Myocyte (in vitro differentiated cells): ENCODE results near the gene NKX1-1. TPM values are rescaled to one million over a fixed set of nuclear protein-coding genes. Genes with fewer than 3 reads are reported as not detected.
A peak's percentile ranks its signal among the peaks of the same experiment; 100 is the strongest.
"Not testable (repeated sequence)": the region's sequence is repeated elsewhere in the genome, so short reads cannot be mapped to it uniquely, and the experiment has no call there.

ENCODE experiments used
- DNase-seq: peaks from one replicate; pipeline ENCODE4 v3.0.0-alpha.2; 2012; ENCODE audit warnings: low read depth
- total RNA-seq: library from RNA; depleted of rRNA; stranded (reverse); fragments of >200 nt; gene quantifications from 2 replicates; pipeline ENCODE4 v1.2.3, GENCODE V29; 2014

Gene NKX1-1
- total RNA-seq, 1 donor from 2014 or later, result not detected

DNA sequence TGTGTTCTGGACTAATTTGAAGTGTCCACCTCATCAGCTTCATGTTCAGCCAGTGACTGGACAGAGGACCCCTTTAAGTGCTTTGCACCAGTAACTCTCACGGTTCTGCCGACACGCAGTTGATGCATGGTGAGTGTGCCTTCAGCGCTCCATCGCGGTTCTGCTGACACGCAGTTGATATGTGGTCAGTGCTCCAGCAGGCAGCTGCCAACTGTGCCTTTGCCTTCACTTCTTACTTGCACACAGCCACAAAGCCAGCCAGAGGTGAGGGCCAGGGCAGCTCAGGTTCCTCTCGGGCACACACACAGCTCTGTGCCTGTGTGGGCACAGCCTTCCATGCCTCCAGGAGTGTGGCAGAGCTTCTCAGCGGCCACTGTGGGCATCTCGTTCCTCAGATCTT is 12.4 kb downstream of the NKX1-1 start:
- no peak for DNase-seq

DNA sequence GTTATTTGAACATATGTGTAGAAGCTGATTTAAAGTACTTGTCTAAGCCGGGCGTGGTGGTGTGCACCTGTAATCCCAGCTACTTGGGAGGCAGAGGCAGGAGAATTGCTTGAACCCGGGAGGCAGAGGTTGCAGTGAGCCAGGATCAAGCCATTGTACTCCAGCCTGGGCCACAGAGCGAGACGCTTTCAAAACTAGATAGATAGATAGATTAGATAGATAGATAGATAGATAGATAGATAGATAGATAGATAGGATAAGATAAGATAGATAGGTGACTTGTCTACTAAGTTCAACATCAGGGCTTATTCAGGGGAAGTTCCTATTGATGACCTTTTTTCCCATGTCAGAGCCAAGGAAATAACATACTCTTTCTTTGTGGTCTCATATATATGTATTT is 12.9 kb downstream of the NKX1-1 start:
- not testable (repeated sequence) for DNase-seq

DNA sequence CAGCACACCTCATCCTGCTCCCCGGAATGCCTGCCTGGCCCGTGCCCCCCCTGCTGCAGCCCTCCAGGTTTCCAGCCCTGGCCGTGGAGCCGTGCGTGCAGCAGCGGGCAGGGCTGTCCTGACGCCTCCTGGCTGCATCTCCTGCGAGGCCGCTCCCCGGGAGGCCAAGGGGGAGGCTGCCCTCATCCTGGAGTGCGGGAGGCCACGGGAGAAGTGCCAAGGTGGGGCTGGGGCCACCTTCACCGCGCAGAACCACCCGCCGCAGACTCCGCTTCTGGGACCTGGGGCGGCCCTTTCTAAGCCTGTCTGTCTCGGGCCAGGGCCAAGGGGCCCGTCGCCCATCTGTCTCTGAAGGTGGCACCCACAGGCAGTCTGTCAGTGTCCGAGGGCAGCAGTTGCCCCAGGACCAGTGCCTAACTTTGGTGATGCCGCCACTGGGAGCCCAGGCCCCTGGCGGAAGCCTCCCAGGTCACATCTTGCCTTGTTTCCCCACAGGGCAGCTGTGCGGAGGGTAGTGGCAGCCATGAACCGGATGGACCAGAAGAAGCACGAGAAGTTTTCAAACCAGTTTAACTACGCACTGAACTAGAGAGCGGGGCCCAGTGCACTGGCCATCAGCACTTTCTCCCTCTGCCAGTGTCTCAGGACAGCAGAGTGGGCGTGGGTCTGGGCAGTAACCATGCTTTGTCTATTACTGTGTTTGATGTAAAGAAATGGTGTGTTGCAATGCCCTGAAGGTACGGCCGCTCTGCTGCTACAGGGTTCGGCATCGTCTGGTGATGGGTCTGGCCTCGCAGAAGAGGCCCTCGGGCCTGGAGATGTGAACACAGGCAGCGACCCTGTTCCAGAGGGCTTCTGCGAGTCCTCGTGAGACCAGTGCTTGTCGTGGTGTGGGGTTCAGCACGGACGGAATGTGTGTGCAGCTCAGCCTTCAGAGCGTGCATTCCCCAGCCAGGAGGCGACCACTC is 20.6 kb downstream of the NKX1-1 start:
- no peak for DNase-seq

DNA sequence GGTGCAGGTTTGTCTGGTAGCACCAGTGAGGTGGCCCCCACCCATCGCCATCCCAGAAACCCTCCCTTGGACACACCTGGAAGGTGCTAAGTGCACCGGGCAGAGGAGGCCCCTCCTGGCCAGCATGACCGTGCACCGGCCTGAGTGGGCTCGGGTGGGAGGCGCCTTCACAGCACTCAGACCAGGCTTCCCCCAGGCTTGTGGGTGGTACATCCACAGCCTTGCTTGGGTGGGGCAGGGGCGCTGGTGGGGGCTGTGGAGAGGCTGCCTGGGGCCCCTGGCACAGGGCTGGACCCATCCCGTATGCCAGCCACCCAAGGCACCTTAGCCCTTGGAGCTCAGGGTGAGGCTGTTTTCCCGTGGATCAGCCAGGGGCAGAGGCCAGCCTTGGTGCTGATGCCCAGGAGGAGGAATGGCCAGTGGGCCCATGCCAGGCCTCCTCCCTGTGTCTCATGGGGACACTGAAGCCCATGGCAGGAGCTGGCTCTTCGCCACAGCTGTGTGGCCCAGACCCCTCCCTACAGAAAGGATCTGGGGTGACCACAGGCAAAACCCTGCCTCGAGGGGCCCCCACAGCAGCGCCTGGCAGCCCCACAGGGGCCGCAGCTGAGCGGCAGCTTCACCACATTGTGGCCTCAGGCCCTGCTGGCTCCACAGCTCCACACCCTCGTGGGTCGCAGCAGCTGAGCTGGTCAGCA is 21.4 kb downstream of the NKX1-1 start:
- peak; percentile 68 for DNase-seq

DNA sequence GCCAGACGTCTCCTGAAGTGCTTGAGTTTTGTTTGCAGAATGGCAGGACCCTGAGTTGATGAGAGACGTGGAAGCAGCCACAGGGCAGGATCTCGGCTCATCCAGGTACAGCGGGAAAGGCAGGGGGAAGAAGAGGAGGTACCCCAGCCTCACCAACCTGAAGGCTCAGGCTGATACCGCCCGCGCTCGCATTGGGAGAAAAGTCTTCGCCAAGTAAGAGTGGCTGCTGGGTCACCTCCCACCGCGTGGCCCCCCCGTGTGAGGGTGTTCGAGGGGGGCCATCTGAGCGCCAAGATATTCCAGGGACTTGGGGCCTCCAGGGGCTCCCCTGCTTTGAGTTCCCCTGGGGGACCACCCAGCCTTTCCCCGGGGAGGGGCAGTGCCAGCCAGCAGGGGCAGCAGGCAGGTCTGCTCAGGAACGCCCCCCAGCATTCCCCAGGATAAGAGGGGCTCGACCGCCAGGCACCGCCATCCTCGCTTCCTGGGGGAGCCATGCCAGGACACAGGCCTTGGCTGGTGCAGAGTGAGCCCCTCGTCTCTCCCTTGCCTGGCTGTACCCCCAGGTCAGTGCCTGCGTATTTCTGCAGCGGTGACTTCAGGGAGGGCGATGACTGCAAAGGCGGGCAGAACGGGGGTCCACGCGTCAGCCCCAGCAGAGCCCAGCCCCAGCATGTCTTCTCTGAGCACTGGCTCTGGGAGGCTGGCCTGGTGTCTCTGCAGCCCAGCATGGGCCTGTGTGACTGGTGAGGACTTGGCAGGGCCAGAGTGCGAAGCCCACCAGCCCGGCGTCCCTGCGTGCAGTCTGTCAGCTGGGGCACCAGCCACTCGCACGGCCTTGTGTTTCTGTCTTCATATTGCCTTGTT is 22.3 kb downstream of the NKX1-1 start:
- DNase-seq, result no peak

DNA sequence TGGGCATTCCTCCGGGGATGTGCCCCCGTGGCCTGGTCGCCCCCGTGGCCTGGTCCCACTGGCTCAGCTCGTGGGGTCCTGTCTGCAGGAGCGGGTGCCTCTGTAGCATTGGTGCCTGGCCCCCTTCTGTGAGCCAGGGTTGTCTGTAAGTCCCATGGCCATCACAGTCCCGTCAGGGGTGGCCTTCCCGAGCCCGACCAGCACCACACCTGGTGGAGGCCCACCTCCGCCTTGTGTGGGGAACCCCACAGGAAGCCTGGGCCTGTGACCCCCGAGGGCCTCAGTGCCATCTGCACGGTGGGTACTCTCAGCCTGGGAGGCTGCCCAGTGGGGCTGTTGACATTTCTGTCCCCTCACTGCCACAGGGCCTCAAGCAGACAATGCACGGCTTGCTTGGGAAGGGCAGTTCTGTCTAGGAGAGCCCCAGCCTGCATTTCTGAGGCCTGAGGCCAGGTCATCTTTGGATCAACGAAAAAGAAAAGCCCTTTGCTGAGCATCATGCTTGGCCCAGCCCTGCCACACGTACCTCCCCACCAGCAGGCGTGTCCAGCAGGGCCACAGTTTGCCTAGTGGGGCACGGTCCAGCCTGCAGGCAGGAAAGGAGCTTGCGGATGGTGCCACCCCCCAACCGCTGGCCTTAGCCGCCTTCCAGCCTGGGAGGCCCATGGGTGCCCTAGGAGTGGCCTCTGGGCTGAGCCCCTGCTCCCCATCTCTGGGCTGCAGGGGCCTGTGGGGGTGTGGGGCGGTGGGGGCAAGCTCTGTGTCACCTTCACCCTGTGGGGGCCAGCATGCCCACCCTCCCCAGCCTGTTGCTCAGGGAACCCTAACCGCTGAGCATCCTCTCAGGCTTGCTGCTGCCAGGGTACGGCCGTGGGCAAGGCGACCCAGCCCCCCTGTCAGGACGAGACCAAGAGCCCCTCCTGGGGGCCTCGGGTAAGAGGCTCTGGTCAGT is 23.2 kb downstream of the NKX1-1 start:
- DNase-seq, result no peak

DNA sequence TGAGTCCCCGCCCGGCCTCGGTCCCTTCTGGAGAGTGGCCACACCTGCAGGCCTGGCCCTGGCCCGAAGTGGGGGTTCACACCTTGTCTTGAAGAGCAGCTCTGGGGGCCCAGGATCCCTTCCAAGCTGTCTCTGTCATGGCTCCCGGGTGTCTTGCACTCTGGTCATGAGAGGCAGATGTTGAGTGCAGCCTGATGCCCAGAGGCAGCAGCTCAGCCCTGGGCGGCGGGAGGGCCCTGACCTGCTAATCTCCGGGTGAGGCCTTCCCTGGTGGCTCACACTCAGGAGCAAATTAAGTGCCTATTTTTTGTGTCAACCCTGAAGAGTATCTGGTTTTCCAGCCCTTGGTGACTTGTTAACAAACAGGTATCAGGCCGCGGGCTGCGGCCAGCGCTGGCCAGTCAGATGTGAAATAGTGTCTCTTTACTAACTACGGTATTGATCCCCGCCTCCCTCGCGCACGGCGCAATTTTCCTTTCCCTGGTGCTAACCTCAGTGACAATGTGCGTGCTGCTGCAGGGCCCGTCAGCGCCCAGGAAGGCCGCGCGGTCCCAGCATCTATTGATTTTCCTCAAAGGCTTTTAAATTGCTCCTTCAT is 24.2 kb downstream of the NKX1-1 start:
- DNase-seq, result no peak

DNA sequence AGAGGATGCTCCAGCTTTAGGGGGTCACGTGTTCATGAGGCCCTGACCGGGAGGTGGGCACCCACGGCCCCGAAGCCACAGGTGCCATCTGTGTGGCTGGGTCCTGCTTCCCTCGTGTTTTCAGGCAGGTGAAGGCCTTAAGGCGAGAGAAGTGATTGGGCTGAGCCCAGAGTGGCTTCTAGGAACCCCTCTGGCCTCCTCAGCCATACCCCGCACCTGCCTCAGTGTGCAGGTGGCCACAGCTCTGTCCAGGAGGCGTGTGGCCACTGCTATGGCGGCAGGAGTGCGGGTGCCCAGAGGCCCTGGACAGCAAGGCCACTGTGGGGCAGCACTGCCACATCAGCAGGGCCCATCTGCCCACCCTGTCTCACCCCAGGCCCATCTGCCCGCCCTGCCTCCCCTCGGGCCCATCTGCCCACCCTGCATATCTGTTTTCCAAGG is 25.0 kb downstream of the NKX1-1 start:
- DNase-seq, result no peak

DNA sequence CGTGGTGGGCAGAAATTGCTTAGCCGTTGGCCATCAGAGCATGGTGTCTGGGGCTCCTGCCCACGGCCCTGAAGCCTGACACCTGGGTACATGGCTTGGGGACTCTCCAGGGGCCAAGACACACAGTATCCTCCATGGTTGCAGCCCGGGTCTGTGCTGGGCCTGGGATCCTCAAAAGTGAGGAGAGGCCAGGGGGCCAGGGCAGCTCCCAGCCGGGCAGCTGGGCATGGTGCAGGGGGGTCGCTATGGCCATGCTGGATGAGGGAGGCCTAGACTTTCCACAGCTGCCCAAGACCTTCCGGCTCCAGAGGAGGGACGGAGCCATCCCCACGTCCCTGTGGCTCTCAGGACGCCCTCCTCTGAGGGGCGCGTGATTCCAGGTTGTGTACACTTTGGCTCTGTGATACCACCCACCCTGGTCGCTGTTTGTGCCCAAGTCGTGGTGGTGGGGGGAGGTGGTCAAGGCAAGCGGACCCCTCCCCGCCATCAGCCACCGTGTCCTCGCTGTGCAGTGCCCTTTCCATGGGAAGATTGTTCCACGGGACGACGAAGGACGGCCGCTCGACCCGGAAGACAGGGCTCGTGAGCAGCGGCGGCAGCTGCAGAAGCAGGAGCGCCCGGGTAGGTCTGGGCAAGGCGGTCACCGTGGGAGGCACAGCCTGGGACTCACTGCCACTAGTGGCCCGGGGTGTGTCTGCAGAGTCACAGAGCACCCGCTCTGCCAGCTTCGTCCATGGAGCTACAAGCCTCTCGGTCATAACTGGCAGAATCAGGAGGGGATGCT is 25.7 kb downstream of the NKX1-1 start:
- DNase-seq, result no peak

DNA sequence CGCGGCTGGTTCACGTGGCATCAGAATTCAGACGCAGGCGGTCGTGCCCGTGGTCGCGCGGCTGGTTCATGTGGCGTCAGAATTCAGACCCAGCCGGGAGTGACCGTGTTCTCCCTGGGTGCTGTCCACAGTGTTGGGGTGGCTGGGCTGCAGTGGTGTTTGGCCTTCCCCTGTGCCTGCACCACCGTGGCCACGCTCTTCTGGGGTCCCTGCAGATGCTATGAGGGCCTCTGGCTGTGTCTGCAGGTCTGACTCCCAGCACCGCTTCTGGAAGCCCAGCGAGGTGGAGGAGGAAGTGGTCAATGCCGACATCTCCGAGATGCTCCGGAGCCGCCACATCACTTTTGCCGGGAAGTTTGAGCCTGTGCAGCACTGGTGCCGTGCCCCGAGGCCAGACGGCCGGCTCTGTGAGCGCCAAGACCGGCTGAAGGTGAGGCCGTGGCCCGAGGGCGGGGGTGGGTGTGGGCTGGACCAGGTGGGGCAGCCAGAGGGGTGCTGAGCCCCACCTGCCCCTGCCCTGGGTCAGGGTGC is 26.4 kb downstream of the NKX1-1 start:
- no peak for DNase-seq

DNA sequence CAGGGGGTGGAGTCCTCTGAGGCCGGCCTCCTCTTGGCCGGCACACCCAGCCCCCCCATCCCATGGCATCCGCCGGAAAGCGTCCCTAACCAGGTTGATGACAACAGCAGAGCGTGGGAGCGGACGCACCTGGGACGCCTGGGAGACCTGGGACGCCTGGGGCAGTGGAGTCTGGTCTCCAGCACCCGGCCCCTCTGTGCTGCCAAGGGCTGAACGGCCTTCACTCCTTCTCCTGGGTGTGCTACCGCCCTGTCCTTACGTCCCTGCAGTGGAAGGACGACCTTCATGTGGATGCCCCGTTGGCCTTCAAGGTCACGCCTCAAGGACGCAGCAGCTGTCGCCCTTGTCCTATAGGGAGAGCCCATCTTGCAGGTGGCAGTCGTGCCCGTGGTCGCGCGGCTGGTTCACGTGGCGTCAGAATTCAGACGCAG is 26.9 kb downstream of the NKX1-1 start:
- no peak for DNase-seq

DNA sequence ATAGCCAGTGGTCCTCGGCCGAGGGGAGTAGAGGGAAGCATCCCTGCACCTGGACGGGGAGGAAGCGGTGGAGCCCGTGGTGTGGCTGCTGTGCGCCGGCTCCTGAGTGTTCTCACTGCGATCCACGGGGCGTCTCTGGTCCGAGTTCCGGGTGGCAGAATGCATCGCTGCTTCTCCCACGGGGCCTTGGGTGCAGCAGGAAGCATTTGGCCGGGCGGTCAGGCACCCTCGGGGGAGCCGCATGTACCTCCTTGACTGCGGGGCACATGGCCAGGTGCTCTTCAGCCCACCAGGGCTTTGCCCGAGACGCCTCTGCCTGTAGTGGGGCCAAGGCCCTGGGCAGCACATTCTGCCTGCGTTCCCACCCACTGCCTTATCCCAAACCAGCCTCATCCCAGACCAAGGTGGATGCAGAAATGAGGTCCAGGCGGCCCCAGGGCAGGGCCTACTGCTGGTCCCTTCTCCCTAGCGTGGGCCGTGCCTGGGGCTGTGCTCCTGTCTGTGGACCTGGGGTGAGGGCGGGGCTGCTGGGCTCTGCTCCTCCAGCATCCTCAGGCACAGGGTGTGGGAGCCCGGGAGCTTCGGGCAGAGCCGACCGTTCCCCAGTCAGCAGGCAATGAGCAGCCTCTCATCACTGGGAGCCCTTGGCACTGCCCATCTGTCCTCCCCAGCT is 27.5 kb downstream of the NKX1-1 start:
- no peak for DNase-seq

DNA sequence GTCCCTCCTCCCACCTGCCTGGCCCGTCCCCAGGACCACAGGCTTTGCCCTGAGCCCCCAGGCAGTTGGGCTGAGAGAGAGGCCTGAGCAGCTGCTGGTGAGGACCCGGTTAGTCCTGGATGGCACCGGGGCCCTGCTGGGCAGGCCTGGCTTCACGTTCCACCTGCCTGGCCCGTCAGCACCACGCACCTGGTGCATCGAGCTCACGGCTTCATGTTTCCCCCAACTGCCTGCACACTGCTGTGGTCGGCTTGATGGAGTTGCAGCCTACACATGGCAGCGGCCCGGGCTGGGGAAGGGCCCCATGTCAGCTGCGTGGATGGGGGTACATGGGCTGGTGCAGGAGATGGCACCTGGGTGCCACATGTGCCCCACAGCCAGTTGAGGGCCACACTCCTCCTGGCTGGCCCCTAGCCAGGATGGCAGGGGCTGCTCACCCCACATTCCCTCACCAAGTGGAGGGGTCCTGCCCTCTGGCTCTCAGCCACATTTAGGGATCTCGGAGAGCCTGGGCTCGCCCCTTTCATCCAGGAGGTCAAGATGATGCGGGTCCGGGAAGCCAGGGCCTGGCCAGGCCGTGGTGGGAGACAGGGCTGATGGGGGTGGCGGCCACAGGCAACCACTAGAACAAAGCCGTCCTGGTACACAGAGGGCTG is 28.5 kb downstream of the NKX1-1 start:
- DNase-seq, result no peak

DNA sequence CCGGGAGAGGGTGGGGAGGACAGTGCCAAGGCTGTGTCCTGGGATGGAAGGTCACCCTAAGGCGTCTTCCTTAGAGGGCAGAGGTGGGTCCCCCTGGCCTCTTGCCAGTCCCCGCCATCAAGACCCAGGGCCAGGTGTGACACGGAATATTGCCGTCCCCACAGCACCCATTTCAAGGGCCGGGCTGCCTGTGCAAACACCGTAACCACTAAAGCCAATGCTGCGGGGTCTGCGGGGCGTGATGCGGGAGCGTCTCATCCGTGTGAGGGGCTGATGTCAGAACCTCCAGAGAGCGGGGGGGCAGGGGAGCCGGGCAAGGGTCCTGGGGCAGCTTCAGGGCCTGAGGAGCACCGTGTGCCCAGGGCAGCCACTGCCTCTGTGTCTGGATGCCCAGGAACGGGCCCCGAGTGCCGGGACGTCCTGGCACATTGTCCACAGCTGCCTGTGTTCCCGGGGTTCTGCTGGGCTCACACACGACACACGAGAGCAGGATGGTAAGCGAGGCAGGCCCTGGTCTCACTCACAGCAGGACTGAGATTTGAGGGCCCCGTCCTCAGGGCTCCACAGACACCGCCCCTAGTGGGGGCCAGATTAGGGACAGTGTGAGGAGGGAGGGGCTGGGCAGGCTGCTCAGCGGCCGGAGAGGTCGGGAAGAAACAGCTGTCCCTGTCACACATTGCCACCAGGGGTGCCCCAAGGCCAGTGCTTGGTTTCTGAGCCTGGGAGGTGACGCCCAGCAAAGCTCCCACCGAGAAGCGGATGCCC is 29.2 kb downstream of the NKX1-1 start:
- DNase-seq, result peak; percentile 59

DNA sequence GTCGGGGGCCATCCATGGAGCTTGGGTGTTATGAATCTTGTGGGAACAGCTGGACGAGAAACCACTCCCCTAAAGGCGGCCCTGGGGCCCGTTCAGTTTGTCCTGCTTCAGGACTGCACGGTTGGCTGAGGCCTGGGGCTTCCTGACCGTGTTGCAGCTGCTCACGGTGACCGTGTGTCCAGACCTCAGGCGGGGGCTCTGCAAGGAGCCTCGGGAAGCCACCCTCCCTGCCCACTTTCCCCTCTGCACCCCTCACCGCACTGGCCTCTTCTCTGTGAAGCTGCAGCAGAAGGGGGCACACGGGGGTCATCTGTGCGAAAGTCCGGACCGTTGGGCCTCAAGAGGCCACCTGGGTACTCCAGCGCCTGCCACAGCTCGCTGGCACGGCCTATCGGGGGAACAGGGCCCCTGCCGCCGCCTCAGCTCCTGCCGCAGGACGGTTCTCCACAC is 29.8 kb downstream of the NKX1-1 start:
- no peak for DNase-seq

DNA sequence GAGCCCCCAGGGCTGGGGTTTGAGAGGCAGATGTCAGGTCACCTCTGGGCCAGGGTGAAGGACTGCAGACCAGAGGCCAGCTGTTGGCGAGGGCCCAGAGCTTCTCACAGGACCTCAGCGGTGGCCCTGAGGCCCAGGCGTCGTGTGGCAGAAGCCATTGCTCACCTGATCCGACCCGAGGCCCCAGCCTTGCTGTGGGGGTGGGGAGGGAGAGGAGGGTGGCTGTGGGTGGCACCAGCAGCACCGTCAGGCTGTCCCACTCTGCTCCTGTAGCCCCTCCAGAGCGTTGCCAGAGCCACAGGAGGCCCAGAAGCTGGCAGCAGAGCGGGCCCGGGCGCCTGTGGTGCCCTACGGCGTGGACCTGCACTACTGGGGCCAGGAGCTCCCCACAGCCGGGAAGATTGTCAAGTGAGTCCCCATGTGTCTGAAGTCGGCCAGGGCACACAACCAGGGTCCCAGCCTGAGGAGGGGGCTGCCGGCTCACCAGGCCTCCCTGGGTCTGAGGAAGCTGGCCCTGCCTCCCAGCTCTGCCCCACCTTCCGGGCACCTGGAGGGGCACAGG is 30.4 kb downstream of the NKX1-1 start:
- no peak for DNase-seq
